ENCODE results near the gene ARHGAP24. TPM values are rescaled to one million over a fixed set of nuclear protein-coding genes. Genes with fewer than 3 reads are reported as not detected.

Gene ARHGAP24
- total RNA-seq, 1 donor, result 67.6 TPM

DNA sequence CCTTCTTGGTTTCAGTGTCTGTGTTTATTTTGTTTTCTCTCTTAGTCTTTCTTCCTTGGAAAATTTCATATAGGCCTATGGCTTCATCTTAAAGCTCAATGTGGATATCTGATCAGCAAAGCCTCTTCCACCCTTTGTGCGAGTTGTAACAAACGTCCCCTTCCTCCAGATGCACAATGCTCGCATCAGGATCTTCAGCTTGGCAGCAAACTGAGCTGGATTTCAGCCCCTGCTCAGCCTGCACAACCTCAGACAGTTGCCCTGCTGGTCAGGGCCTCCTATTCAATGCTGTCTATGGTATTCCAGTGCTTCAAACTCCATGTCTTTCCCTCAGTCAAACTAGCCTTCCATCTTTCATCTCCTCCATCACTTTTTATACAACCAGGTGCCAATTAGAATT, 309.4 kb downstream of the ARHGAP24 start:
- TF ChIP-seq, protein P1, sequence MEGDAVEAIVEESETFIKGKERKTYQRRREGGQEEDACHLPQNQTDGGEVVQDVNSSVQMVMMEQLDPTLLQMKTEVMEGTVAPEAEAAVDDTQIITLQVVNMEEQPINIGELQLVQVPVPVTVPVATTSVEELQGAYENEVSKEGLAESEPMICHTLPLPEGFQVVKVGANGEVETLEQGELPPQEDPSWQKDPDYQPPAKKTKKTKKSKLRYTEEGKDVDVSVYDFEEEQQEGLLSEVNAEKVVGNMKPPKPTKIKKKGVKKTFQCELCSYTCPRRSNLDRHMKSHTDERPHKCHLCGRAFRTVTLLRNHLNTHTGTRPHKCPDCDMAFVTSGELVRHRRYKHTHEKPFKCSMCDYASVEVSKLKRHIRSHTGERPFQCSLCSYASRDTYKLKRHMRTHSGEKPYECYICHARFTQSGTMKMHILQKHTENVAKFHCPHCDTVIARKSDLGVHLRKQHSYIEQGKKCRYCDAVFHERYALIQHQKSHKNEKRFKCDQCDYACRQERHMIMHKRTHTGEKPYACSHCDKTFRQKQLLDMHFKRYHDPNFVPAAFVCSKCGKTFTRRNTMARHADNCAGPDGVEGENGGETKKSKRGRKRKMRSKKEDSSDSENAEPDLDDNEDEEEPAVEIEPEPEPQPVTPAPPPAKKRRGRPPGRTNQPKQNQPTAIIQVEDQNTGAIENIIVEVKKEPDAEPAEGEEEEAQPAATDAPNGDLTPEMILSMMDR (IDR thresholded peaks at IDR 0.05; ENCODE audit: insufficient read depth, low read length), result no peak
- no peak for DNase-seq (ENCODE audit: low read depth)
- no peak overlapping the region for H3K4me3 ChIP-seq (ENCODE audit: low read depth, low read length)

DNA sequence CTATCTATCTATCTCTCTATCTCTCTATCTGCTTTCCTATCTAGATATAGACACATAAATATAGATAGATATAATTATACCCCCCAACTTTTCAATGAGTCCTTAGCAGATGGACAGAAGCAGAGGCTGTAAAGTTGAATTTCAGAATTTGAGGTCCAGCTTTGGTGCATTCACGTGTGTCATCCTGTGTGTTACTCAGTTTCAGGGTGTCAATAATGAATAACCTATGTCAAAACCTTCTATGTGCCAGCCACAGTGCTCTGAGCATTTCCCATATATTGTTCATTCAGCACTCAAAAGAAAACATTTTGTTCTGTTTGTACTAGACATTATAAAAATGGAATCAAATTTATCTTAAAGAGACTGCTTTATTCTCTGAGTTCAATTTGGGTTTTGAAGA, 310.0 kb downstream of the ARHGAP24 start:
- DNase-seq (ENCODE audit: low read depth), result no peak
- no peak overlapping the region for H3K4me3 ChIP-seq (ENCODE audit: low read depth, low read length)
- TF ChIP-seq, protein P1 (IDR thresholded peaks at IDR 0.05; ENCODE audit: insufficient read depth, low read length), result no peak

DNA sequence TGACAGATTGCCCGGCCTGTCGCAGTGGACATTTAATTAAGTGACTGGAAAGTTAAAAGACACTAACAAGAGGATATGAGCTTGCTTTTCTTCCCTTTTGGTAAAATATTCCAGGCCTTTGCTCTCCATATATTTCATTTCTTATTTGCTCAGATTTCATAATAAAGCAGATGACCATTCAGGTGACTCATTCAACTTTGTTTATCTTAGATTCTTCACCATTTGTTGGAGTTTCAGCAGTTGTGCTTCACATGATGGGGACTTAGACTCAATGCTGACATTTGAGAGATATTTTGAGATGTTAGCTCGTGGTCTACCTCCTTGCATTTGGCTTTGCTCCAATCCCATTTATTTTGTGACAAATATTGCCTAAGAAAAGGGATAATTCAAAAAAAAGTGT, 312.2 kb downstream of the ARHGAP24 start:
- H3K4me3 ChIP-seq (ENCODE audit: low read depth, low read length), result no peak overlapping the region
- DNase-seq (ENCODE audit: low read depth), result peak; percentile 85
- TF ChIP-seq, protein P1 (IDR thresholded peaks at IDR 0.05; ENCODE audit: insufficient read depth, low read length), result no peak

DNA sequence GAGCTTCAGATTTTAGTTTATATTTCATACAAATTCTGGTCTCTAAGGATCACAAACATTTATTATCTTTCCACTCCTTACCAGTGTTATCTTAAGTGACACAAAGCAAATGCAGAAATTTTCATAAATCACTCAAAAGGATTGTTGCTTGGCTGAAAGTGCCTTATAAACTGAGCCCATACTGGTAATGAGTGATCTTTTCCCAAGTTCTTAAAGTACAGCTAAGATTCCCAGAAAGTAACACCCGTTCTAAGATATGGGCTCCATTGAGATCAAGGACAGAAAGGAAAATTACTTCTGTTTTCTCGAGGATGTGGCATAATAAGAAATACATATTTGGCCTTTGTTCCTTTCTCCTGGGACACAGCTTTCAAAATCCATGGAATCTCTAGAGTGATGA, 313.7 kb downstream of the ARHGAP24 start:
- no peak overlapping the region for H3K4me3 ChIP-seq (ENCODE audit: low read depth, low read length)
- DNase-seq (ENCODE audit: low read depth), result peak; percentile 57
- TF ChIP-seq, protein P1 (IDR thresholded peaks at IDR 0.05; ENCODE audit: insufficient read depth, low read length), result no peak

DNA sequence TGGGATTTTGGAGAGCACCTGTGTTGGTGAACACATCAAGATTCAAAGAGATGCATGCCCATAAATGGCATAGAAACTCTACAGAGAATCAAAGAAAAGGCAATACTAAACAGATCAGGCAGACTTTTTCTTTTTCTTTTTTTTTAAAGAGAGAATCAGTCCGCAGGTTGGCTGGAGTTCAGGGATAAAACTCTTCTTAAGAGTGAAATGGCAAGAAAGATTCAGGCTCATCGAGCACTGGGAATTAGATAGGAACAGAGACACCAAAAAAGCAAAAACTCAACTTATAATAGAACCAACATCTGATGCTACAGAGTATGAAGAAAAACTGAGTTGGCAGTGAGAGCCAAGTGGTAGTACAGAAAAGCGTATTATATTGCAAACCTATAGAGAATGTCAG, 314.3 kb downstream of the ARHGAP24 start:
- H3K4me3 ChIP-seq (ENCODE audit: low read depth, low read length), result no peak overlapping the region
- no peak for DNase-seq (ENCODE audit: low read depth)
- TF ChIP-seq, protein P1 (IDR thresholded peaks at IDR 0.05; ENCODE audit: insufficient read depth, low read length), result no peak

DNA sequence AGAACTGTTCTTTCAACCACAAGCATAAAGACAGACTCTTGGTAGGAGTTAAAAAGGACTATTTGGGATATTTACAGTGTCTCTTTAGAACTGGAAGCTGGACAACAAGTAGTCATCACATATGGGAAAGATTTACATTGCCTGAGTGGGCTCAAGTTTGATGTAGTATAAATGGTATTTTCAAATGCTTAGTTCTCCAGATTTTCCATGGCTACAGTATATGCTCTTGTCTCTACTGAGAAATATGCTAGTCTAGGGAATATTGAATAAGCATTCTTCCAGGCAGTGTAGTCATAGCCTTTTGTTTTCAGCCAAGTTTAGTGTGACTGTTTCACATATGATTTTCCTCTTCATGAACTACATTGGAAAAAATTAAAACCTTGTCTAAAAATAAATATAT, 315.6 kb downstream of the ARHGAP24 start:
- peak; percentile 72 for DNase-seq (ENCODE audit: low read depth)
- no peak overlapping the region for H3K4me3 ChIP-seq (ENCODE audit: low read depth, low read length)
- TF ChIP-seq, protein P1 (IDR thresholded peaks at IDR 0.05; ENCODE audit: insufficient read depth, low read length), result no peak

All from fibroblast of the aortic adventitia (primary cell).